GM21367 (cell line): ENCODE measurements around the gene GVQW3.
"Not testable (repeated sequence)": the region's sequence is repeated elsewhere in the genome, so short reads cannot be mapped to it uniquely, and the experiment has no call there.

ENCODE experiments used
- ATAC-seq: cut with Tn5 transposase; IDR thresholded peaks from one replicate; pipeline ENCODE4 v1.9.1; 2021; ENCODE audit not compliant: unreplicated experiment

The GVQW3 gene

DNA sequence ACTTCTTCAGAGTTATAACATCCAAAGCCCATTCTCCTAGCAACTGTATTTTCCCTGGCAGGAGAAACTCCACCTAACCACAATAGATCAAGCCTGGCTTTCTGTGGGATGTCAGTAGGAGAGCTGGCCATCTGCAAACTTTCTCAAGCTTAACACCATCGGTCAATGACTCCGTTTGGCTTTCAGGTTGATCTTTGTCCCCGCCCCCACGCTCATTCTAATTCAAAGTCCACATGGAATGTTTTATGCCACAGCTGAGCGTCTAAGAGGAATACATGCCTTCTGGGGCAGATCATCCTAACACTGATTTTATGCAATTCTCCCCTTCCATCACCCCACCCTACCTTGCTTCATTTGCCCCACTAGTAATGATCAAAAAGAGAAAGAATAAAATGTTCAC is 4.8 kb downstream of the GVQW3 start:
- no peak for ATAC-seq

DNA sequence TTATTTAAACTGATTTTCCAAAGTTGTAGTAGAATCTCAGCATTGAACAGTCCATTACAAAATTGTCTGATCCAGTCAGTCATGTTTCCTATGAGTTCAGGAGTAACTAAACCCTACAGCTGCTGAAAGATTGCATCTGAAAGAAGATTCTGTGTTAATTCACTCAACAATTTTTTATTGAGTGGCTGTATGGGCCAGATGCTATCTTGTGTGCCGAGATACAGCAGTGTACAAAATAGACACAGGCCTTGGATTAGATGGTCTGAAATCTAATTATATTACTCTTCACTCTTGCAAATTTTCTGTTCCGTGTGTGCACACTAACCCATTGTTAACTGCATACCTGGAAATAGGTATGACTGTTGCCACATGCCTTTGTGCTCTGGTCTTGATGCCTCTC is 7.3 kb downstream of the GVQW3 start:
- ATAC-seq: no peak

DNA sequence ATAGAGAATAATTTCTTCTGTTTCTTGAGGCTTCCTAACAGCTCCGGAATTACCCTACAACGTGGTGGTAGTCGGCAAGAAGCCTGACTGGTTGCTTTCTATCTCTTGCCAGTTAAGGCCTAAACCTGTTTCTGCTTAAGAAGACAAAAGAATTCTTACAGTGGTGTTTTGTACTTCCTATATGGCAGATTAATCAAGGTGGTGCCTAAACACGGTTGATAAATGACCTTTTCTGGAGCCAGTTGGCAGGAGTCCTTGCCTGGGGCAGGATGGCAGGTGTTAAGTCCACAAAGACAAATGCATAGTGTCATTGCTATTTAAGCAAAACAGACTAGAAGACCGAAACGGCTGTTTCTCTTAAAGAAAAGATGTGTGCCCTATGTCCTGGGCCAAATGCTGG is 9.9 kb downstream of the GVQW3 start:
- ATAC-seq: no peak

DNA sequence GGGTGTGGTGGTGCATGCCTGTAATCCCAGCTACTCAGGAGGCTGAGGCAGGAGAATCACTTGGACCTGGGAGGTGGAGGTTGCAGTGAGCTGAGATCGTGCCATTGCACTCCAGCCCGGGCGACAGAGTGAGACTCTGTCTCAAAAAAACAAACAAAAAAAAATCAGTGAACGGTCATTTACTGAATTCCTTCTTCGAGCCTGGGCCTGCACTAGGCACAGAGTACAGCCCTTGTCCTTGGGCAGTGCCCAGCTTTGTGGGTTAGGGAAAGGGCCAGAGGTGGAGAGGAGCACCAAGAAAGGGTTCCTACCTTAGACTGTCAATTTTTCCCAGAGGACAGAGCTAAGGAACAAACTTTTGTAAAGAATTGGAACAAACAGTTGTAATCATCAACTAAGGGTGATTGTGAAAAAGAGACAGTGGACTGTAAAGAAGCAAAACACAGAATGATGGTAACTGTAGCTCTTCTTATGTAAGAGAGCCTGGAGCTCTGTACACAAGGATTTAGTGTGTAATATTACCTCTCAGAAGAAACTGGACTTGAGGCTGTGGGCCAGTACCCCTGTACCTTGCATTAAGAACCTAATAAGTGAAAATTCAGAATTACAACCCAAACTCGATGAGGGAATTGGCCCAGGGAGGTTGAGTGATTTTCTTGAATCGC is 10.8 kb downstream of the GVQW3 start:
- ATAC-seq: no peak

DNA sequence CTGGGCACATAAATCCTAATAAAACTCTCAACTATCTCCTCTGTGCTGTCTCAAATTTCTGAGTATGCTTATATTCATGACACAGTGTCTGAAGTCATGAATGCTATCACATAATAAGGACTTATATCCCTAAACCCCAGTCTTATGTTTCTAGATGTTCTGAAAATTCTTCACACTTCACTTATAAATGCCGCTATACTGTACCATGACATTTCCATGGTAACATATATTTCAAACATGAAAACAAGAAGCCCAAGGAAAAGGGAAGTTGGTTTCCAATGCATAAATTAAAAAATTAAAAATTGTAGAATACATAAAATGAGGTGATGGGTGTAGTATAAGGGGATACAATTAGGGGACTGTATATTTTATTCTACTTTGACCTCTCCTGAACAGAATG is 11.7 kb downstream of the GVQW3 start:
- no peak for ATAC-seq

DNA sequence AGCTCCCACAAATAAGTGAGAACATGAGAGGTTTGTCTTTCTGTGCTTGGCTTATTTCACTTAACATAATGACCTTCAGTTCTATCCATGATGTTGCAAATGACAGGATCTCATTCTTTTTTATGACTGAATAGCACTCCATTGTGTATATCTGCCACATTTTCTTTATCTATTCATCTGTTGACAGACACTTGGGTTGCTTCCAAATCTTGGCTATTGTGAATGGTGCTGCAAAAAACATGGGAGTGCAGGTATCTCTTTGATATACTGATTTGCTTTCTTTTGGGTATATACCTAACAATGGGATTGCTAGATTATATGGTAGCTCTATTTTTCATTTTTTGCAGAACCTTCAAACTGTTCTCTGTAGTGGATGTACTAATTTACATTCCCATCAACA is 13.3 kb downstream of the GVQW3 start:
- no peak for ATAC-seq

DNA sequence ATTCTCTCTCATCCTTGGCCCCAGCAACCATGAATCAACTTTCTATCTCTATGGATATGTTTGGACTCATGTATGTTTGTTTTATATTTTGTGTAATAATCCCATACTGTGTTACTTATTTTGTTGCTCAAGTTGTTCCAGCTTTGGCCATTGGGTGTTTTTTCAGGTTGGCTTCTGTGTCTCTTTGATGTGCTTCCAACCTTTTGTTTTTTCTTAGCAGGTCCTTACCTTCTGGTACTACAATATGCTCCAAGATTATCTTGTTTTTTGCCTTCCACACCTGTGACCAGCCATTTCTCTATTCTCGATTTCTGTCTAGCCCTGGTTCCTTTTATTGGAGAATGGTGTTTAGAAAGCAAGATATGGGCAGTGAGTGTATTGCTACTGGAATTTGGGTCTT is 14.2 kb downstream of the GVQW3 start:
- no peak for ATAC-seq

DNA sequence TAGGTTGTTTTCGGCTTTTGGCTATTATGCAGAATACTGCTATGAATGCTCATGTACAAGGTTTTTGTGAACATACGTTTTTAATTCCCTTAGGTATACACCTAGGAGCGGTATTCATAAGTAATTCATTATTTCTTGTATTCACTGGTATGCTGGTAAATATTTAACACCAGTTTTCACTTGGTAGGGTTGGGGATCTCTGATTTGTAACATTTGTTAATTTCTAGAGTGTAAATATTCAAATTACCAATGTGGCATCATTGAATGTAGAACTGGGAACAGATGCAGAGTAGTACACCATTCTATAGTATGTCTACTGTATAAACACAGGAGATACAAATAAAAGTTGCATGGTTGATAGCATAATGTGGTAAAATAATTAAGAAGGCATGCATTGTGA is 16.3 kb downstream of the GVQW3 start:
- ATAC-seq: no peak

DNA sequence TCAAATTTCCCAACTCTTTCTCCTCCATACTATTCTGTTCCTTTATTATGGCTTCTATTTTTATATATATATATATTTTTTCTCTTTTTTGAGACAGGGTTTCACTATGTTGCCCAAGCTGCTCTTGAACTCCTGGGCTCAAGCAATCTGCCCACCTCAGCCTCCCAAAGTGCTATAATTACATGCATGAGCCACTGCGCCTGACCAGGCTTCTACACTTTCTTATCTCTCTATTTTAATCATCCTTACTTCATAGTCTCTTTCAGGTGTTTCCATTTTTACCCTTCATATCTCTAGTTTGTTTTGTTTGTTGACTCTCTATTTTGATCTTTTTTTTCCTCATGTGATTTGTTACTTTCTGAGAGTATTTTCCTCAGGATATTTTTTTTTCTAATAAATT is 19.8 kb downstream of the GVQW3 start:
- no peak for ATAC-seq

DNA sequence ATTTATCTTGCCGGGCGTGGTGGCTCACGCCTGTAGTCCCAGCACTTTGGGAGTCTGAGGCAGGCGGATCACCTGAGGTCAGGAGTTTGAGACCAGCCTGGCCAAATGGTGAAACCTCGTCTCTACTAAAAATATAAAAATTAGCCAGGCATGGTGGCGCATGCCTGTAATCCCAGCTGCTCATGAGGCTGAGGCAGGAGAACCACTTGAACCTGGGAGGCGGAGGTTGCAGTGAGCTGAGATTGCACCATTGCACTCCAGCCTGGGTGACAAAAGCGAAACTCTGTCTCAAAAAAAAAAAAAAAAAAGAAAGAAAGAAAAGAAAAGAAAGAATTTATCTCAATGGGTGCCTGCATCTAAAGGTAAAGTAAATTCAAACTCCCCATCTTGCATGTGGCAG is 20.4 kb downstream of the GVQW3 start:
- not testable (repeated sequence) for ATAC-seq

DNA sequence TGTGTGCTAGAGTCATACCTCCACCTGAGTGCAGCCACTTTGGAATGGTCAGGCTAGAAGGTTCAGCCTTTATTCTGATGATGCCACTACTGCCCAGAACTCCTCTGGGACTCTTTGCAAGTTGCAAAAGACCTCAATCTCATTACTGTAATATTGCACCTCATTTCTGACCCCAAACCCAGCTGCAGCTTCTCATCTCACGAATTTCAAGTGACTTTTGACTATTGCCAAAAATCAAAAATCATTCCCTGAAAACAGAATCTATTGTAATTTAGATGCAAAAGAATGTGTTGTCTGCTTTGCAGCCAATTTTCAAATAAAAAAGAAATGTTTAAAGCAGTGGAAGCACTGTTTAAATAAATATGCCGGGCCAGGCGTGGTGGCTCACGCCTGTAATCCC is 25.2 kb downstream of the GVQW3 start:
- no peak for ATAC-seq

DNA sequence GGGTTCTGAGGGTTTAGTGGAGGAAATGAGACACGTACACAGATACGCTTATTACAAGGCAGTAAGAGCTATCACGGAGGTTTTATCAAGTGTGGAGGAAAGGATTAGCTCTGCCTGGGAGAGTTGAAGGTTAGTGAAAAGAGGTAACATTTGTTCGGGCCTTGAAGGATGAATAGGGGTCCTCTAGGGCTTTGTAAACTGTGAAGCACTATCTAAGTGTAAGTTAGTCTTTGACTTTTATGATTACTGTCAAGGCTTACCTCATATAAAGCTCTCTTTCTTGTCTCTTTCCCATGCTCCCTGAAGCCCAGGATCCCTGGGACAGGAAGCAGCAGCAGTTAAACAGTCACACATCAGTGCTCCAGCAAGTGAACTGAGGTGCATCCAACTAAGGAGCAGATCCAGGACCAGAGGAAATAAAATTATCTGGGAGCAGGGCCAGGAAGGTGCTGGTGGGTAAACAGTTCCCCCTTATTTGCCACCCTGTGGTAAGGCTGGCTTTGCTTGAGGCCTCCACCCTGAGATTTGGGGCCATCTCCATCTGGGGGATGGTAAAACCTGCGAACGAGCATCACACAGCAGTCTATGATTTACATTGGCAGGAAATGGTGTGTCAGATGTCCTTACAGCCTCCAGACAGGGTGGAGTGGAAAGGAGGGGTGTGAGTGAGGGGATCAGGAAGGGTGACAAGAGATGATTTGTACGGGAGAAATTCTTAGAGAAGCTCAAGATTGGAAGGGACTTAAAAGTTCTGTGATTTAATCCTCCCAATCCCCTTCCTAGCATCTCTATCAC is 27.2 kb downstream of the GVQW3 start:
- no peak for ATAC-seq

DNA sequence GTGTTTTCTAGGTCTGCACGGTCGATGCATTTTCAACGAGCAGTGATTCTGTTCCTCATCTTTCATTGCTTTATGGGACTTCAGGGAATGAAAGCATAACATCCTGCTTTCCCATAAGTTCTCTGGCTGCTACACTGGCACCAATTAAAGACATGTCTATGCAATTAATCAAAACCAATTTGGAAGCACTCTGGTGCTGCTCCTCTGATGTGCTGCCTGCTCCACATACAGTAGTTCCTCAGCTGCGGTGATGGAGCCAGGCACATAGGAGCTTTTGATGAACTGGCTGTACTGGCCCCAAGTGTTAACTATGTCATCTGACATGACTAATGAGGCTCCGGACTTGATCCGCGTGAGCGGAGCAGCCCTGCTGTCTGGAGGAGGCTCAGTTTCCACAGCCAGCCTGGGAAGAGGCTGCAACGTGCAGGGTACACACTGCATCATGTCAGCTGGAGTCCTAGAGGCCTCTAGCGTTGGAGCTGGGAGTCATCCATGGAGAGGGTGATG is 29.8 kb downstream of the GVQW3 start:
- ATAC-seq: no peak

DNA sequence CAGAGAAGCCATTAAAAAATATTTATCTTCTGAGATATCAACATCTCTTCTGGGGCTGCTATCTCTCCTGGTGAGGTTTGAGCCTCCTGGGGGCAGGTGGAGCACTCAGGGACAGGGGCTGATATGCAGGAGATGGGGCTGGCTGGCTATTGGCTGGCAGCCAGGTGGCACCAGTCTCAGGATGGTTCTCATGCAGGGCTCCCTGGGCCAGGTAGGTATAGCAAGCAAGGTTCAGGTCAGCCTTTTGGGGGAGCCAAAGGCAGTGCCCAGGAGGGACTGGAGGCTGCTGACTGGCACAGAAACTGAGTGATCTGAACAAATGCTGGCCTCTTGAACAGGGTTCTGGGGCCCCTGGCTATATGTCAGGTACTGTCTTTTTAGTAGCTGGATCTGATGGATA is 34.0 kb downstream of the GVQW3 start:
- no peak for ATAC-seq

DNA sequence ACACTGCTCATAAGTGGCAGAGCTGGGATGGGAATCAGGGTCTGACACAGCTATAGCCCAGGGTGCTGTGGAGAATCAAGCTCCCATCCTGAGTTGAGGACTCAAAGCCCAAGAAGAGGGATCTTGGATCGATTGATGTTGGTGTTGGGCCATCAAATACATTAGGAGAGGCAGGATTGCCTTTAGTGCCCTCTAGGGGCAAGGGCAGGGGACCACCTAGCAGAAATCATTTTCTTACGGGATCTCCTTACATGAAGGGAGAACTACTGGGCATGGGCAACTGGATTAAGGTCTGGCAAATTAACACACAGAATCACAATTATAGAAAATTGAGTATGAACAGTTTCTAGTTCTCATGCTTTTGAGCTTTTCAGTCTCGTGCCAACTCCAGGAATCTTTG is 38.8 kb downstream of the GVQW3 start:
- no peak for ATAC-seq

DNA sequence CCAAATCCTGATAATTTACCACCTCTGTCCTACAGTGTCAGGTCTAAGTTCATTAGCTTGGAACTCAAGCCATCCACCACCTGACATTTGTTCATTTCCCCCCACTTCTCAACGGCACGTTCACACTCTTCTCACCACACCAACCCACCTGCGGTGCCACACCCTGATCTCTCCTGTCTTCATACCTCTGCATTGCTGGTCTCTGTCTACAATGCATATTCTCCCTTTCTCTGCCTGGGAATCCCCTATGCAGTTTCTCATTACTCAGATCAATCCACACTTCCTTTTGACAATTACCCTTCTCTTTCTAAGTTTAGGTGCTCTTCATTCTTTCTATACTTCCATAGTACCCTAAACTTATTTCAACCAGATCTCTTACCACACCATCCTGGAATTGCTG is 43.3 kb downstream of the GVQW3 start:
- no peak for ATAC-seq

DNA sequence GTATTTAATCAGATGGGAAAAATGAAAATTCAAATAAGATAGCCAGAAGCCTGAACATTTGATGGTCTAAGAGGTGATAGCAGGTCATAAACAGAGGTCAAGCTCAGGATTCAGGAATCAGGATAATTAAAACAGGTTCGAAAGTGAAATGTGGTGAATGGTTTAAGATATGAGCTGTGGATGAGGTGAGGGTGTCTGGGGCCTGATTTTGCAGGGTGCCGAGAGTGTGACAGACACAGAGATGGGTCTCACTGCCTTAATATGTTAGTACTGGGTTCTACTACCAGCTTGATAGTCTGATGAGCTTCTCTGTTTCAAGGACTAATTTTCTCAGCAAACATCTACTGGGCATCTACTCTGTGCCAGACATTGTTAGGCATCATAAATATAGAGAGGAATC is 43.8 kb downstream of the GVQW3 start:
- no peak for ATAC-seq

DNA sequence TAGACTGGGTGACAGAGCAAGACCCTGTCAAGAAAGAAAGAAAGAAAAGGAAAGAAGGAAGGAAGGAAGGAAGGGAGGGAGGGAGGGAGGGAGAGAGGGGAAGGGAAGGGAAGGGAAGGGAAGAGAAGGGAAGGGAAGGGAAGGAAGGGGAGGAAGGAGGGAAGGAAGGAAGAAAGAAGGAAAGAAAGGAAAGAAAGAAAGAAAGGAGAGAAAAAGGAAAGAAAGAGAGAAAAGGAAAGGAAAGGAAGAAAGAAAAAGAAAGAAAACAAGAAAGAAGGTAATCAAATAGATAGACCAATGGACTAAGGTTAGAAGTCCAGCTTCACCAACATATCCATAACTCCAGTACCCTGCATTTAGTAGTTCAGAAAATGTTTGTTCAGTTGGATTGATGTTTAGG is 45.5 kb downstream of the GVQW3 start:
- ATAC-seq: no peak

DNA sequence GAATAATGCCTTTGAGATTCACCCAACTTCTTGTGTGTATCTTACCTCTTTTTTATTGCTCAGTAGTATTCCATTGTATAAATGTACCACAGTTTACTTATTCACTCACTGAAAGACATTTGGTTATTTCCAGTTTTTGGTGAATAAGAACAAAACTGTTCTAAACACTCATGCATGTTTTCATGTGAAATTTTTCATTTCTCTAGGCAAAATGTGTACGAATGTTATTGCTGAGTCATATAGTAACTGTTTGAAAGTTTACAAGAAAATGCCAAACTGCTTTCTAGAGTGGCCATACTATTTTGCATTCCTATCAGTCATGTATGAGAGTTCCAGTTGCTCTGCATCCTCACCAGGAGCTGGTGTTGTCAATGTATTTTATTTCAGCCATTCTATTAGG is 54.9 kb downstream of the GVQW3 start:
- no peak for ATAC-seq

DNA sequence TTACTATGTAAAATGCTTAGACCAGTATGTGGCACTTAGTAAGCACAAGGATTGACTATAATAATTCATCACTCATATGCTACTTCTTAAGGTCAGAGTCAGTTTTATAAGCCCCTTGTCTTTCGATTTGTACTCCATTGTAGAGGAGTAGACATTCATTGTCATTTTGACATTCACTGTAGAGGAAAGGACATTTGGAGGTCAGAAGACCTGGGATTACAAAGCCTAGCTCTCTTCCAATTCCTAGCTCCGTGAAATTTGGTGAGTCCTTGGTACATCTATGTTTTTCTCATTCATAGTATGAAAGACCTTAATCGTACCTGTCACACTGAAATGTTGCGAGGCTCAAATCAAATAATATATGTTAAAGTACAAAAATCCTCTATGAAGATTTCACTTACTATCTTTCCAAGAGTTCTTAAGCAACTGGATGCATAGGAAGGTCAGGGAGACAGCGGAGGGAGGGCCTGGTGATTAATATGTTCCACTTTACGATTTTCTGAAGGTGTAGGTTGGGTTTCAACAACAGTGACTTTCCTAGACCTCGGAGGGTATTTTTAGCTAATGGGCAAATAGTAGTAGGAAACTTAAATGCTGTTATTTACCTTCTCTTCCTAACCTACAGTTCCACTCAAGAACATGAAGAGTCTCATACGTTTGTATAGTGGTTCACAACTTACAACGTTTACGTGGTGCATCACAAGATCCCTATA is 62.3 kb downstream of the GVQW3 start:
- no peak for ATAC-seq

DNA sequence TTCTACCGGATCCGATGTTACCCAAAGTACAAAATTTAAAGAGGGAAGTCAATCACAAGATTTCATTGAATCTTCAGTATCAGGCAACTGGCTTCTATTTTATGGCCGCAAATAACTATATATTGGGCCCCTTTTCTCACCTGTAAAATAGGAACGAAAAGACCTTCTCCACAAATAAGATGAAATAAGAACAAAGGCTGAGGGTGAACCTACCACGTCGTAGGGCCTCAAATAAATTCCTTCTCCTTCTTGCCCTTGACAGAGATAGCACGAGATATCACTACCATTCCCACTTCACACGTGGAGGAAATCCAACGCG is 62.9 kb downstream of the GVQW3 start:
- no peak for ATAC-seq
